AG04449 (cell line): ENCODE results near the gene KRTAP1-3.
"Not testable (repeated sequence)": the region's sequence is repeated elsewhere in the genome, so short reads cannot be mapped to it uniquely, and the experiment has no call there.

Experiments used
- CTCF ChIA-PET: fragments of 350-600 bp; formaldehyde crosslinking; extraction: SDS; loops from one replicate; lab custom pipeline; 2021; ENCODE audit warnings: antibody characterized with exemption; lab: Yijun Ruan, JAX
- POLR2A ChIA-PET: fragments of 400-600, 350-600 bp; formaldehyde crosslinking; extraction: SDS; loops from one replicate; lab custom pipeline; 2020; ENCODE audit warnings: antibody characterized with exemption, inconsistent platforms; lab: Yijun Ruan, JAX
- DNase-seq: peaks from one replicate; pipeline ENCODE4 v3.0.0-alpha.2; 2010; ENCODE audit warnings: low read depth, low spot score
- H3K4me3 ChIP-seq: 2 replicates; pipeline ENCODE4 v1.5.1; 2011; ENCODE audit warnings: low read depth, mild to moderate bottlenecking, control low read depth, low read length
- CTCF ChIP-seq: IDR thresholded peaks from one replicate; pipeline ENCODE4 v1.5.1; 2011; ENCODE audit warnings: mild to moderate bottlenecking, moderate library complexity, low read length, control low read depth, inconsistent platforms; ENCODE audit not compliant: insufficient read depth; ENCODE audit errors: missing control alignments

The KRTAP1-3 gene

GRCh38 chr17:41054025-41054424, 19.4 kb upstream of the KRTAP1-3 start:
- H3K4me3 ChIP-seq = no peak overlapping the region
- ChIA-PET POLR2A (no interaction called here), CTCF (interaction anchor here (1.1 to 1.4 kb wide), 2 partner anchors 268 to 595 kb away, joined by 3 to 4 read pairs; no protein-coding TSS in a partner anchor)
- TF ChIP-seq CTCF = no peak
- no peak for DNase-seq

- no peak for TF ChIP-seq CTCF
- ChIA-PET POLR2A (no interaction called here), CTCF (interaction anchor here (0.6 to 1.4 kb wide), 2 partner anchors 270 to 338 kb away, joined by 3 to 4 read pairs; no protein-coding TSS in a partner anchor)
- no peak for DNase-seq
- H3K4me3 ChIP-seq = no peak overlapping the region
Observed at GRCh38 chr17:41052566-41052965, 17.9 kb upstream of the KRTAP1-3 start.

GRCh38 chr17:41049110-41049509, 14.4 kb upstream of the KRTAP1-3 start:
- TF ChIP-seq CTCF = no peak
- ChIA-PET POLR2A (interaction anchor here (1.0 to 2.1 kb wide), 3 partner anchors 10 to 193 kb away, joined by 4 to 31 read pairs (median 4); partner anchors contain the start of gene KRTAP2-3), CTCF (interaction anchor here (1.0 to 1.9 kb wide), 3 partner anchors 9 to 614 kb away, joined by 3 to 10 read pairs (median 3); no protein-coding TSS in a partner anchor)
- no peak for DNase-seq
- no peak overlapping the region for H3K4me3 ChIP-seq

GRCh38 chr17:41048441-41048840, 13.8 kb upstream of the KRTAP1-3 start:
- ChIA-PET CTCF (interaction anchor here (0.7 to 1.9 kb wide), 6 partner anchors 10 to 615 kb away, joined by 3 to 10 read pairs (median 3); no protein-coding TSS in a partner anchor), POLR2A (interaction anchor here (0.6 to 2.1 kb wide), 9 partner anchors 9 to 332 kb away, joined by 3 to 31 read pairs (median 4); partner anchors contain the start of gene KRTAP2-3)
- DNase-seq = no peak
- no peak overlapping the region for H3K4me3 ChIP-seq
- no peak for TF ChIP-seq CTCF

- DNase-seq, H3K4me3 ChIP-seq, POLR2A ChIA-PET: not testable (repeated sequence)
- CTCF ChIA-PET = interaction anchor here (1.0 to 1.6 kb wide), 4 partner anchors 12 to 281 kb away, joined by 3 to 10 read pairs (median 3); partner anchors contain the start of gene KRTAP2-3
Observed at GRCh38 chr17:41046735-41047465, 12.2 kb upstream of the KRTAP1-3 start, which contains the start of gene KRTAP2-1. Gene KRTAP2-1, minus strand, starts transcription at chr17:41047316. Its CDS starts 49 bp downstream, at chr17:41047267.

GRCh38 chr17:41042953-41043352, 8.3 kb upstream of the KRTAP1-3 start:
- TF ChIP-seq CTCF = no peak
- ChIA-PET CTCF (interaction anchor here (1.0 kb wide), 1 partner anchor 506 kb away, joined by 3 read pairs; no protein-coding TSS in a partner anchor), POLR2A (no interaction called here)
- no peak overlapping the region for H3K4me3 ChIP-seq
- DNase-seq = no peak

GRCh38 chr17:41040783-41041571, 6.3 kb upstream of the KRTAP1-3 start, which contains the start of gene KRTAP1-1:
Gene KRTAP1-1, minus strand, starts transcription at chr17:41041450. Its CDS starts 53 bp downstream, at chr17:41041397.
- H3K4me3 ChIP-seq, POLR2A ChIA-PET, DNase-seq: not testable (repeated sequence)
- CTCF ChIA-PET = interaction anchor here (1.3 kb wide), 1 partner anchor 281 kb away, joined by 3 read pairs; no protein-coding TSS in a partner anchor
